Psoas muscle (tissue), 8 donors: ENCODE results near the gene PIGA. TPM values are rescaled to one million over a fixed set of nuclear protein-coding genes. Genes with fewer than 3 reads are reported as not detected.

Source experiments
- ATAC-seq, 4 donors: fragments of 200-7000 bp; cut with Tn5 transposase; one replicate each; pipeline ENCODE4 v1.9.1; 2020; ENCODE audit warnings: moderate library complexity in 3 of 4, mild to moderate bottlenecking in 2 of 4
- DNase-seq, 2 donors: peaks; one replicate each; pipeline ENCODE4 v3.0.0-alpha.2; 2020
- H3K27ac ChIP-seq: fragments of 200-600 bp; one replicate; pipeline ENCODE4 v1.8.0; 2022
- H3K27me3 ChIP-seq, 3 donors: fragments of 200-600 bp in 1 of 3; one replicate each; pipeline versions ENCODE4 v1.6.1 to v1.8.0; 2013 to 2022; ENCODE audit warnings: low read length in 2 of 3, mild to moderate bottlenecking in 2 of 3, moderate library complexity in 1 of 3; ENCODE audit not compliant: insufficient read depth in 3 of 3
- H3K36me3 ChIP-seq, 2 donors: fragments of 200-600 bp in 1 of 2; one replicate each; pipeline versions ENCODE4 v1.6.1 to v1.8.0; 2013 to 2022; ENCODE audit warnings: low read depth in 1 of 2, mild to moderate bottlenecking in 1 of 2, moderate library complexity in 1 of 2; ENCODE audit not compliant: insufficient read depth in 1 of 2
- H3K4me1 ChIP-seq: fragments of 200-600 bp; one replicate; pipeline ENCODE4 v1.8.0; 2022
- H3K4me3 ChIP-seq: fragments of 200-600 bp; one replicate; pipeline ENCODE4 v1.8.0; 2022; ENCODE audit warnings: mild to moderate bottlenecking
- H3K9me3 ChIP-seq: fragments of 200-600 bp; one replicate; pipeline ENCODE4 v1.8.0; 2022
- WGBS, 3 donors: extraction: QIAGEN DNeasy Blood & Tissue Kit; methylation state at CpG; one replicate each; pipeline versions ENCODE4 v1.1.6 to v1.1.7; 2013; 5-methylcytosine and 5-hydroxymethylcytosine counted together
- intact Hi-C, 2 donors: fragments of 100-400 bp; cut with DNase I; formaldehyde crosslinking; loops; one replicate each; pipeline versions ENCODE4 v1.11.0 to v1.14.2; 2022
- polyA plus RNA-seq, 3 donors: library from polyadenylated mRNA; stranded (reverse); fragments of 200-250 nt; gene quantifications; one replicate each; pipeline ENCODE4 v1.2.3, GENCODE V29; 2013
- total RNA-seq, 4 donors: library from RNA; stranded (reverse); fragmentation: NEBNext Ultra II Directional in 2 of 4; extraction: Animal tissue kit (Norgen Biotek cat#: 25700) in 2 of 4; gene quantifications; one replicate each; pipeline versions ENCODE4 v1.2.1 to v1.2.4, GENCODE V29; 2021 to 2023
- TF ChIP-seq, protein P1 (sequence below): fragments of 200-600 bp; IDR thresholded peaks from one replicate; pipeline ENCODE4 v1.8.0; 2022; ENCODE audit warnings: antibody characterized with exemption
- donor health status: healthy with polysubstance abuse.
- donor health status: DM: no; HTN: no; CAD: no; lungs with moderate emphysema.
- donor health status: Bipolar disorder and iron deficiency.
- donor health status: healthy.
- donor health status: DM: yes; HTN: yes; CAD: no.
- donor health status: DM: no; HTN: no; CAD: no.
- donor health status: DM: no; HTN: no; CAD: no.
- donor health status: DM: yes; HTN: yes; CAD: no.

PIGA gene
- total and polyA plus RNA-seq, 7 donors: 1.9 to 5.8 (median 2.8) TPM

DNA sequence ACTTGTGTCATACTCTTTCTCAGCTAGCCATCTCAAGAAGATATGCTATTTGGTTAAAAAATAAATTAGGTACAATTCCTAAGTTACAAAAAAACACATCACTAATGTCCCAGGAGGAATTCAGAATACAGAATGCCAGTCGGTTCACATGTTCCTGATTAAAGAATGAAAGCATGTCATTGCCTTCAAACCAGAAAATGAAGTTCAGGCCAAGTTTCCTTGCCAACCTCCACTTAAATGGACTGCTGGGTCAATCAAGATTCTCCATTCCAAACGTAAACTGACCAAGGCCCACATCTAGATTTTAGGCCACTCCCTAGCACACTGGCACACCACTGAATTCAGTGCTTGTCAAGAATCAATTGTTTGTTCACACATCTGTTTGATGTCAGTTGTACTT lies 6.5 kb downstream of the PIGA start:
- Histone ChIP-seq H3K9me3 (no peaks in the 10 kb centered on the region), H3K27me3 (no peaks in the 10 kb centered on the region), H3K4me3 (no peak overlapping the region), H3K36me3 (peaks cover 0 to 30% of the 10 kb centered on the region in 2 donors), H3K27ac (no peak overlapping the region), H3K4me1 (no peaks in the 10 kb centered on the region)
- WGBS, 3 donors: 31 to 39% (median 35%) methylated on average over 2 of the region's 2 CpGs
- intact Hi-C loops: no loop called here
- ATAC-seq (no peak), DNase-seq (no peak)
- TF ChIP-seq, protein P1, sequence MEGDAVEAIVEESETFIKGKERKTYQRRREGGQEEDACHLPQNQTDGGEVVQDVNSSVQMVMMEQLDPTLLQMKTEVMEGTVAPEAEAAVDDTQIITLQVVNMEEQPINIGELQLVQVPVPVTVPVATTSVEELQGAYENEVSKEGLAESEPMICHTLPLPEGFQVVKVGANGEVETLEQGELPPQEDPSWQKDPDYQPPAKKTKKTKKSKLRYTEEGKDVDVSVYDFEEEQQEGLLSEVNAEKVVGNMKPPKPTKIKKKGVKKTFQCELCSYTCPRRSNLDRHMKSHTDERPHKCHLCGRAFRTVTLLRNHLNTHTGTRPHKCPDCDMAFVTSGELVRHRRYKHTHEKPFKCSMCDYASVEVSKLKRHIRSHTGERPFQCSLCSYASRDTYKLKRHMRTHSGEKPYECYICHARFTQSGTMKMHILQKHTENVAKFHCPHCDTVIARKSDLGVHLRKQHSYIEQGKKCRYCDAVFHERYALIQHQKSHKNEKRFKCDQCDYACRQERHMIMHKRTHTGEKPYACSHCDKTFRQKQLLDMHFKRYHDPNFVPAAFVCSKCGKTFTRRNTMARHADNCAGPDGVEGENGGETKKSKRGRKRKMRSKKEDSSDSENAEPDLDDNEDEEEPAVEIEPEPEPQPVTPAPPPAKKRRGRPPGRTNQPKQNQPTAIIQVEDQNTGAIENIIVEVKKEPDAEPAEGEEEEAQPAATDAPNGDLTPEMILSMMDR: no peak

GRCh38 chrX:15328131-15328530 lies 7.2 kb downstream of the PIGA start:
- Histone ChIP-seq H3K9me3 (no peaks in the 10 kb centered on the region), H3K4me3 (no peak overlapping the region), H3K27me3 (no peaks in the 10 kb centered on the region), H3K4me1 (no peaks in the 10 kb centered on the region), H3K36me3 (peaks cover 0 to 34% of the 10 kb centered on the region in 2 donors), H3K27ac (no peak overlapping the region)
- DNase-seq (no peak), ATAC-seq (no peak)
- WGBS, 3 donors: 59 to 98% (median 80%) methylated on average over 3 of the region's 3 CpGs
- intact Hi-C loops: no loop called here
- TF ChIP-seq, protein P1: no peak

DNA sequence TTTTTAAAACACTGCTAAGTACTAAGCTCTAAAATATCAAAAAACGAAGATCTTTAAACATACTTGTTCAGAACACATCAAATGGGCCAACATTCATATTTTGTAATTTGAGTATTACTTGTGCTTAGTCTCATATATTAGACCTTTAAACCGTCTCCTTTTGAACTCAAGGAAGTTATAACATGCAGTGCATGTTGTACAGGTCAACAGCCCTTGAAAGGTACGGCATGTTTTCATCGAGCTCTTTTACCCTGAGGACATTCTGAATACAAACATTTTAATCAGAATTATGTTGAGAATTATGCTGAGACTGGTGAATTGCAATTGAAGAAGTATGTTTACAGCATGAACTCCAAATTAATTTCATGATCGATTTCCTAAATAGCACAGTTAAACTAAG lies 12.9 kb downstream of the PIGA start:
- no peaks in the 10 kb centered on the region for H3K9me3 ChIP-seq
- TF ChIP-seq, protein P1: no peak
- no peak overlapping the region for H3K4me3 ChIP-seq
- H3K27ac ChIP-seq: no peak overlapping the region
- H3K4me1 ChIP-seq: no peaks in the 10 kb centered on the region
- H3K27me3 ChIP-seq: no peaks in the 10 kb centered on the region
- WGBS, 3 donors: 73 to 94% (median 88%) methylated on average over 5 of the region's 5 CpGs
- H3K36me3 ChIP-seq: peaks cover 0 to 29% of the 10 kb centered on the region in 2 donors
- DNase-seq: no peak
- ATAC-seq: no peak
- intact Hi-C loops: no loop called here

- no peaks in the 10 kb centered on the region for H3K27me3 ChIP-seq
- 76 to 93% (median 86%) methylated on average over 3 of the region's 3 CpGs for WGBS, 3 donors
- TF ChIP-seq, protein P1: no peak
- H3K4me1 ChIP-seq: no peaks in the 10 kb centered on the region
- intact Hi-C loops: no loop called here
- ATAC-seq: no peak
- H3K36me3 ChIP-seq: peaks cover 0 to 29% of the 10 kb centered on the region in 2 donors
- no peak overlapping the region for H3K27ac ChIP-seq
- no peaks in the 10 kb centered on the region for H3K9me3 ChIP-seq
- no peak overlapping the region for H3K4me3 ChIP-seq
- DNase-seq: no peak
These were observed 13.3 kb downstream of the PIGA start for GRCh38 chrX:15322072-15322471.

GRCh38 chrX:15321447-15321846 lies 13.9 kb downstream of the PIGA start:
- Histone ChIP-seq H3K4me3 (no peak overlapping the region), H3K4me1 (no peaks in the 10 kb centered on the region), H3K9me3 (no peaks in the 10 kb centered on the region), H3K36me3 (peaks cover 0 to 29% of the 10 kb centered on the region in 2 donors), H3K27ac (no peak overlapping the region), H3K27me3 (no peaks in the 10 kb centered on the region)
- no peak for ATAC-seq
- intact Hi-C loops: no loop called here
- WGBS, 3 donors: 76 to 83% (median 79%) methylated on average over 4 of the region's 4 CpGs
- no peak for DNase-seq
- TF ChIP-seq, protein P1: no peak
